ENCODE measurements around the gene SNX6.

DNA sequence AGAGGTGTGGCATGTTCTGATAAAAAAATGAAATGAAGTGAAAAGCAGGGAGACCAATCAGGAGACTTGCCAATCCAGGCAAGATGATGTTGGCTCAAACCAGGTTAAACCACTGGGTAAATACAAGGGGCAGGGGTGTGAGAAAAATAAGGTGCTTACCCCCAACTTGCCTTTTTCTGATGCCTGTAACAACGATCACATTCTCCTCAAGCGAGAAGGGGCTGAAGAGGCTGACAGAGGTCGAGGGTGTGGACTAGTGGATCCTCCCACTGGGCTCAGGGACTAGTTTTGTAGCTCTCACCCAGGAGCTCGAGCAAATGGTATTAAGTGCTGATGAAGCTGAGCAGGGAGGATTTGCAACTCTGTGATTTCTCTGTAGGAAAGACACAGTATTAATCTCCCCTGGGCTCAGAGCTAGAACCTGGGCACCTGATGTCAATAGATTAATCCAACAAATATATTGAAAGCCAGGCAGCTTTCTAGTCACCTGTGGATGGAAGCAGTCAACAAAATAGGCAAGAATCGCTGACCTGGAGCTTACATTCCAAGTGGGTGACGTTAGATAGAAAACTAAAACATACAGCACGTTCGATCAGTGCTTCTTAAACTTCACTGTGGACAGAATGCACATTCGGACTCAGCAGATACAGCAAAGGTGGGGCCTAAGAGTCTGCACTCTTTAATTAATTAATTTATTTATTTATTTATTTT, 75.3 kb downstream of the SNX6 start:
- no peak for TF ChIP-seq MAX (IDR thresholded peaks at IDR 0.05; ENCODE audit: low read depth, low read length)
- no peak for TF ChIP-seq CTCF (IDR thresholded peaks at IDR 0.05; ENCODE audit: low read depth, low read length)
- no peak for TF ChIP-seq POLR2A (IDR thresholded peaks at IDR 0.05; ENCODE audit: extremely low read depth, insufficient read length)
- no peak for TF ChIP-seq MYC (IDR thresholded peaks at IDR 0.05; ENCODE audit: low read depth, low read length)
